HG03103 (cell line): ENCODE results near the gene RINL.
"Not testable (repeated sequence)": the region's sequence is repeated elsewhere in the genome, so short reads cannot be mapped to it uniquely, and the experiment has no call there.

Source experiments
- ATAC-seq: cut with Tn5 transposase; IDR thresholded peaks from one replicate; pipeline ENCODE4 v1.9.1; 2021; ENCODE audit warnings: low read depth; ENCODE audit not compliant: unreplicated experiment

Gene RINL

DNA sequence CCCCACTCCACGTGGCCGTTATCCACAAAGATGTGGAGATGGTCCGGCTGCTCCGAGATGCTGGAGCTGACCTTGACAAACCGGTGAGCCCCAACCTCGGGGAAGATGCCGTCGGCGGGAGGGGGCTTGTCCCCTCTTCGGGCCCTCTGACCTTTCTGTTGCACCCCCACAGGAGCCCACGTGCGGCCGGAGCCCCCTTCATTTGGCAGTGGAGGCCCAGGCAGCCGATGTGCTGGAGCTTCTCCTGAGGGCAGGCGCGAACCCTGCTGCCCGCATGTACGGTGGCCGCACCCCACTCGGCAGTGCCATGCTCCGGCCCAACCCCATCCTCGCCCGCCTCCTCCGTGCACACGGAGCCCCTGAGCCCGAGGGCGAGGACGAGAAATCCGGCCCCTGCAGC is 29.2 kb upstream of the RINL start:
- no peak for ATAC-seq

DNA sequence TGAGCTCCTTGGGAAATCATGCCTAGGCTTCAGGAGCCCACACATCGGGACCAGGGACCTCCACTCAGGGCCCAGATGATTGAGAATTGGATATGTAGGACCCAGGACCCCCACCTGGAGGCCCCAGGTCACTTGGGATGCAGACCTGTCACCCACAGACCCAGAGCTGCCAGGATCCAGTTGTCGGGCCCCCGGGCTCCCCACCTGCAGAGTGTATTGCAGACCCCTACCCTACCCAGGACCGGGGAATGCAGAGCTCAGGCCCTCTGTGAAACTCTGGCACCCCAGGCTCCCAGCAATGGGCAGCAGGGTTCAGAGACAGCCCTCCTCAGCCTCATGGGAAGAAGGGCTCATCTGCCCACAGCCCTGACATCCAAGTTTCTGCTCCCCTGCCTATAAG is 27.5 kb upstream of the RINL start:
- no peak for ATAC-seq

DNA sequence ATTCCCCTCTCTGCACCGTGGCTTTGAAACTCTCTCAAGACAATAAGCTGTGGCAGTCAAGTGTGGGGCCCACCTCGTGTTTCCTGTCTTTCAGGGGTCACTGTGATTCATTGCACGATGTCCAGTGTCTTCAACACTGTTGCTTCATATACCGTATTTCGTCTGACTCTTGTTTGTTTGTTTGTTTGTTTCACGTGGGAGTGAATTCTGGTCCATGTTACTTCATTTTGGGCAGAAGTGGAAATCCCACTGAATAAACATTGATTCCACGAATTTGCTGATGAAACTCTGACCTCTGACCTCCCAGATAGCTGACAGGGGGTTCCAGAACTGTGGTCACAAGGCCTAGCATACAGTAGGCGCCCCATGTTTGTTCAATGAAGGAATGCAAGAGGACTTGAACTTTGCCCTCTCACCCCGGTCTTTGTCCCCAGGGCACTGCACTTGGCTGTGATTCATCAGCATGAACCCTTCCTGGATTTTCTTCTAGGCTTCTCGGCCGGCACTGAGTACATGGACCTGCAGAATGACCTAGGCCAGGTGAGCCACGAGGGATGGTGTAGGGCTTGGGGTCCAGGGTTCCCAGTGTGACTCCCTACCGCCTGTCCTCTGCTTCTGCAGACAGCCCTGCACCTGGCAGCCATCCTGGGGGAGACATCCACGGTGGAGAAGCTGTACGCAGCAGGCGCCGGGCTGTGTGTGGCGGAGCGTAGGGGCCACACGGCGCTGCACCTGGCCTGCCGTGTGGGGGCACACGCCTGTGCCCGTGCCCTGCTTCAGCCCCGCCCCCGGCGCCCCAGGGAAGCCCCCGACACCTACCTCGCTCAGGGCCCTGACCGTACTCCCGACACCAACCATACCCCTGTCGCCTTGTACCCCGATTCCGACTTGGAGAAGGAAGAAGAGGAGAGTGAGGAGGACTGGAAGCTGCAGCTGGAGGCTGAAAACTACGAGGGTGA is 26.8 kb upstream of the RINL start:
- no peak for ATAC-seq

DNA sequence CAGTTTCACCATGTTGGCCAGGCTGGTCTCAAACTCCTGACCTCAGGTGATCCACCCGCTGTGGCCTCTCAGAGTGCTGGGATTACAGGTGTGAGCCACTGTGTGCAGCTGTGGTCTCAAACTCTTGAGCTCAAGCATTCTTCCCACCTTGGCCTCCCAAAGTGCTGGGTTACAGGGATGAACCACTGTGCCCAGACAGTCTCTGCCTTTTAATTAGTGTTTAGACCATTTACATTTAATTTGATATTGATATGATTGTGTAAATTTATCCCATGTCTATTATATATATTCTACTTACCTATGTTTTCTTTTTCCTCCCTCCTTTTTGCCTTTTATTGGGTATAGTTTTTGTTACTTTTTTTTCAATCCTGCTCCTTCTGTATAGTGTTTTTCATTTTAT is 23.6 kb upstream of the RINL start:
- no peak for ATAC-seq

GRCh38 chr19:38900743-38901190 is 22.7 kb upstream of the RINL start:
- ATAC-seq: no peak

- no peak for ATAC-seq
Observed at GRCh38 chr19:38900202-38900629, 22.1 kb upstream of the RINL start.

- ATAC-seq: peak; percentile 89
Observed at GRCh38 chr19:38899447-38900201, 21.5 kb upstream of the RINL start, which contains the start of the genes NFKBIB and SIRT2. TSS of gene NFKBIB (plus strand) at chr19:38899969. CDS start at chr19:38900033, 64 bp downstream. TSS of gene SIRT2 (minus strand) at chr19:38899618. CDS start at chr19:38899521, 97 bp downstream.

GRCh38 chr19:38898788-38899446 is 20.8 kb upstream of the RINL start:
- no peak for ATAC-seq

GRCh38 chr19:38894968-38895367 is 16.9 kb upstream of the RINL start:
- no peak for ATAC-seq

GRCh38 chr19:38893341-38893771 is 15.3 kb upstream of the RINL start:
- ATAC-seq: no peak

DNA sequence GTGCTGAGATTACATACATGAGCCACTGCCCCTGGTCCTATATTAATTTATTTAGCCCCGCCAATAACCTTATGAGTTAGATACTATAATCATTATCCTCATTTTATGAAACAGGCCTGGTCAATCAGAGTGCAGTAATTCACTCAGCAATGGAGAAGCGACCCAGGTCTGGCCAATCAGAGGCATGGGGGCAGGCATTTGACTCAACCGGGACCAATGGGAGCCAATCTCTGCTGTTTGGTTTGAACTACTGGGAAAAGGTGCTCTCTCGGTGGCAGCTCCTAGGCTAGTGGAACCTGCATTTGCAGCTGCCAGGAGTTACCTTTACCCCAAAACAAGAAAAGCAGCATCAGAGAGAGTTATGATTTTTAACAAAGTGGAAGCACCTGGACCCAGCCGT is 14.8 kb upstream of the RINL start:
- ATAC-seq: no peak

DNA sequence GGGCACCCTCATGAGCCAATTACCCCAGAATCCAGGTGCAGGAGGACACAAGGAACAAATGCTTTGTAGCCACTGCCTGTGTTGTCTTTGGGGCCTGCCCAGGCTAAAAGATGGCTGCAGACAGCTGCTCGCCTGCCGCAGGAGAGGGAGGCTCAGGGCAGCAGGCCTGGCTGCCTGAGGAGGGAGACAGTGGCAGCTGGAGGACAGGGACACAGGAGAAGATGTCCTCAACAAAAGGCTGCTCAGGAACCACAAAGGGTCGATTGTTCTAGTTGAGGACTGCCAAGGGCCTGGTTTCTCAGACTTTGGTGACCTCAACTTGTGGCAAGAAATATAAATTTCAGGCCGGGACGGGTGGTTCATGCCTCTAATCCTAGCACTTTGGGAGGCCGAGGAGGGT is 13.7 kb upstream of the RINL start:
- ATAC-seq: no peak

DNA sequence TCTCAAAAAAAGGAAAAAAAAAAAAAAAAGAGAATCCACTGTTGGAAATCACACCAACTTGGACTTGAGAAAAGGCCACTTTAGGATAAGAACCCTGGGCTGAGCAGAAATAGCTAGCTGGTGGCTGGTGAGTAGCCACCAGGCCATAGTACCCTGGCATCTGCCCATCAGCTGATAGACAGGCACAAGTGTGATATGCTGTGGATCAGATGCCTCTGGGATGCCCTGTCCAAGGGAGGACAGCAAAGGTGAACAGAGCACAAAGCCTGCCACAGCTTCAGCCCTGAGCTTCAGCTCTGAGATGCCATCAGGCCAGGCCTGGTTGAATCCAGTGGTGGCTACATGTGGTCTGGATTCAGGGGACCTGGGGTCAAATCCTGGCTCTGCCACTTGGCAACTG is 12.6 kb upstream of the RINL start:
- ATAC-seq: no peak

DNA sequence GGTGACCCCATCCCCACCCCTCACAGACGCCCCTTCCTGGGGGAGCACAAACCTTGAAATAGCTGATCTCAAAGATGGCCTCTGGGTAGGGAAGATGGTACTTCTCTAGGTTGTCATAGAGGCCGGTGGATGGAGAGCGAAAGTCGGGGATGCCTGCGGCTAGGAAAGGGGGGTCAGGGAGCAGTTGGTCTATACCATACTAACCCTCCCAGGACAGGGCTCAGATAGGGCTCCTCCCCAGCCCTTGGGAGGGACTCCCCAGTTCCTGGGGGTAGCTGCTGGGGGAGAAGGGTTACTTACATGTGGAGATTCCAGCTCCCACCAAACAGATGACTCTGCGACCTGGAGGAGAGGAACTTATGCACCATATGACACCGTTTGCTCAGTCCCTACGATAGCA is 11.7 kb upstream of the RINL start:
- no peak for ATAC-seq

GRCh38 chr19:38888876-38889275 is 10.8 kb upstream of the RINL start:
- ATAC-seq: no peak

GRCh38 chr19:38884691-38885090 is 6.6 kb upstream of the RINL start:
- ATAC-seq: not testable (repeated sequence)

DNA sequence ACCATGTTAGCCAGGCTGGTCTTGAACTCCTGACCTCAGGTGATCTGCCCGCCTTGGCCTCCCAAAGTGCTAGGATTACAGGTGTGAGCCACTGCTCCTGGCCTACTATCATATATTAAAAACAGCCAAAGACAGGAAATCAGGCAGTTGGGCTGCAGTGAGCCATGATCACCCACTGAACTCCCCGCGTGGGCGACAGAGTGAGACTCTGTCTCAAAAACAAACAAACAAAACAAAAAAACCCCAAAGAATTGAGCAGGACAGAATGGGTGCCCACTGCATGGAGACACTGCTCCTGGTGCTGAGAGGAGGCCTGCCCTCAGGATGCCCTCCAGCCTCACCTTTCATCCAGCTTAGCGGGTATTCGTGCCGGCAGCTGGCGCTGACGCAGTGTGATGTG is 5.2 kb upstream of the RINL start:
- no peak for ATAC-seq

GRCh38 chr19:38880882-38881609 is 3.0 kb upstream of the RINL start:
- ATAC-seq: no peak

DNA sequence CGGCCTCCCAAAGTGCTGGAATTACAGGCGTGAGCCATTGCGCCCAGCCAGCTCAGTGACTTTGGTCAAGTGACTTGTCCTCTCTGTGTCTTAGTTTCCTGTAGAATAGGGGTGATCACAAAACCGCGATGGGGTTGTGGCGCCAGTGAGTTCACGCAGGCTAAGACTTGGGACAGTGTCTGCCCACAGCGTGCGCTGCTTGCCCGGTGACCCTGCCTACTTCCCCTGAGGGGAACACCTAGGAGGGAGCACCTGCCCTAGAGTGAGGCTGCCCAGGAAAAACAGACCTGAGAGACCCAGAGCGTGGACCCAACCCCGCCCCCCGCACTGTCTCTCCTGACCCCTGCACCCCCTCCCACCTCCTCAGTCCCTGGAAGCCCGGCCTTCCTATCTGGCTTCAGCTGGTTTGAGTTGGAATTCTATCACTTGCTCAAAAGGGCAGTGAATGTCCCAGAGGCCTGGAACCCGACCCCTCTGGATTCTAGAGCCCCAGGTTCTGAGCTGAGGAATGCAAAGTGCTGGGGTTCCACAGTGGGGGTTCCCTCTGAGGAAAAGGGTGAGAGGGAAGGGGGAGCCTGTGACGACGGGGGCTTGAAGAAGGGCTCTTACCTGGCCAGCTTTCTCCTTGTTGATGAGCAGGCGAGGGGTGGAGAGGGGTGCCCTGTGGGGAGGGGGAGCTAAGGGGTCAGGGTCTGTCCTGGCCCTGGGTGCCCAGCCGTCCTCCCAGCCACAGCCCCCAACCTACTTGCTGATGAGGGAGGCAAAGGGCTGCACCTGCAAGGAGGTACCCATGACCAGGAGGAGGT is 2.2 kb upstream of the RINL start:
- ATAC-seq: no peak
